Measurements from ENCODE around the gene KRT83.
A peak's percentile ranks its signal among the peaks of the same experiment; 100 is the strongest.

Gene KRT83

GRCh38 chr12:52327830-52328500 lies 6.8 kb upstream of the KRT83 start:
- no peak overlapping the region for H3K4me3 ChIP-seq (replicated peaks; ENCODE audit: low read depth, low read length)
- no peaks in the 10 kb centered on the region for H3K27me3 ChIP-seq (replicated peaks; ENCODE audit: control insufficient read depth, insufficient read depth, low read length)
- no peak for TF ChIP-seq CTCF (IDR thresholded peaks at IDR 0.05; ENCODE audit: insufficient read depth, low read length, poor library complexity, severe bottlenecking)
- no peaks in the 10 kb centered on the region for H3K36me3 ChIP-seq (ENCODE audit: control insufficient read depth, insufficient read depth, low read length)
- DNase-seq (ENCODE audit: extremely low read depth, insufficient read length): no peak

GRCh38 chr12:52327052-52327829 lies 6.0 kb upstream of the KRT83 start:
- H3K27me3 ChIP-seq (replicated peaks; ENCODE audit: control insufficient read depth, insufficient read depth, low read length): no peaks in the 10 kb centered on the region
- no peak overlapping the region for H3K4me3 ChIP-seq (replicated peaks; ENCODE audit: low read depth, low read length)
- DNase-seq (ENCODE audit: extremely low read depth, insufficient read length): peak; percentile 58
- TF ChIP-seq CTCF (IDR thresholded peaks at IDR 0.05; ENCODE audit: insufficient read depth, low read length, poor library complexity, severe bottlenecking): peak; percentile 94
- H3K36me3 ChIP-seq (ENCODE audit: control insufficient read depth, insufficient read depth, low read length): no peaks in the 10 kb centered on the region

GRCh38 chr12:52324153-52324444 lies 2.9 kb upstream of the KRT83 start:
- H3K27me3 ChIP-seq (replicated peaks; ENCODE audit: control insufficient read depth, insufficient read depth, low read length): peaks cover 6% of the 10 kb centered on the region
- no peak for TF ChIP-seq CTCF (IDR thresholded peaks at IDR 0.05; ENCODE audit: insufficient read depth, low read length, poor library complexity, severe bottlenecking)
- DNase-seq (ENCODE audit: extremely low read depth, insufficient read length): no peak
- no peak overlapping the region for H3K4me3 ChIP-seq (replicated peaks; ENCODE audit: low read depth, low read length)
- no peaks in the 10 kb centered on the region for H3K36me3 ChIP-seq (ENCODE audit: control insufficient read depth, insufficient read depth, low read length)

GRCh38 chr12:52323416-52324152 lies 2.4 kb upstream of the KRT83 start:
- H3K36me3 ChIP-seq (ENCODE audit: control insufficient read depth, insufficient read depth, low read length): no peaks in the 10 kb centered on the region
- TF ChIP-seq CTCF (IDR thresholded peaks at IDR 0.05; ENCODE audit: insufficient read depth, low read length, poor library complexity, severe bottlenecking): no peak
- H3K4me3 ChIP-seq (replicated peaks; ENCODE audit: low read depth, low read length): no peak overlapping the region
- peaks cover 6% of the 10 kb centered on the region for H3K27me3 ChIP-seq (replicated peaks; ENCODE audit: control insufficient read depth, insufficient read depth, low read length)
- DNase-seq (ENCODE audit: extremely low read depth, insufficient read length): no peak

- Histone ChIP-seq H3K4me3 (replicated peaks; ENCODE audit: low read depth, low read length) (no peak overlapping the region), H3K36me3 (ENCODE audit: control insufficient read depth, insufficient read depth, low read length) (no peaks in the 10 kb centered on the region), H3K27me3 (replicated peaks; ENCODE audit: control insufficient read depth, insufficient read depth, low read length) (peaks cover 6% of the 10 kb centered on the region)
- DNase-seq (ENCODE audit: extremely low read depth, insufficient read length): no peak
- TF ChIP-seq CTCF (IDR thresholded peaks at IDR 0.05; ENCODE audit: insufficient read depth, low read length, poor library complexity, severe bottlenecking): no peak
Observed at GRCh38 chr12:52323001-52323400, 1.8 kb upstream of the KRT83 start.

Measured in GM06990 (cell line).